Gastroesophageal sphincter (tissue), 3 donors: ENCODE measurements around the gene MAPK6.

Source experiments
- CTCF ChIP-seq, 4 experiments: fragments of 200-600 bp in 2 of 4; fragments of 450-650 bp in 2 of 4; sonication (generic) in 1 of 4; IDR thresholded peaks; one replicate each; pipeline ENCODE4 v1.5.1; 2017 to 2019; ENCODE audit warnings: antibody characterized with exemption in 4 of 4, mild to moderate bottlenecking in 2 of 4, moderate library complexity in 2 of 4
- POLR2AphosphoS5 ChIP-seq: sonication (generic); formaldehyde crosslinking; IDR thresholded peaks from one replicate; pipeline ENCODE4 v1.6.1; 2017; ENCODE audit warnings: antibody characterized with exemption

- TF ChIP-seq CTCF (IDR thresholded peaks at IDR 0.05) (no peak), POLR2AphosphoS5 (no peak)
Measured at GRCh38 chr15:52037889-52038505, 19.0 kb downstream of the MAPK6 start.
